LNCaP clone FGC (cell line): ENCODE results near the gene PACC1.

ENCODE experiments used
- DNase-seq: peaks from one replicate; pipeline ENCODE4 v3.0.0-alpha.2; 2011; ENCODE audit warnings: low read depth
- H3K4me3 ChIP-seq: 2 replicates; pipeline ENCODE4 v1.5.1; 2011; ENCODE audit warnings: mild to moderate bottlenecking, low read depth, low read length, control low read depth
- TF ChIP-seq, protein P1 (sequence below): IDR thresholded peaks from 2 replicates; pipeline ENCODE4 v1.5.1; 2012; ENCODE audit warnings: mild to moderate bottlenecking; ENCODE audit not compliant: control insufficient read depth, insufficient read depth; ENCODE audit errors: extremely low read depth

PACC1 gene

DNA sequence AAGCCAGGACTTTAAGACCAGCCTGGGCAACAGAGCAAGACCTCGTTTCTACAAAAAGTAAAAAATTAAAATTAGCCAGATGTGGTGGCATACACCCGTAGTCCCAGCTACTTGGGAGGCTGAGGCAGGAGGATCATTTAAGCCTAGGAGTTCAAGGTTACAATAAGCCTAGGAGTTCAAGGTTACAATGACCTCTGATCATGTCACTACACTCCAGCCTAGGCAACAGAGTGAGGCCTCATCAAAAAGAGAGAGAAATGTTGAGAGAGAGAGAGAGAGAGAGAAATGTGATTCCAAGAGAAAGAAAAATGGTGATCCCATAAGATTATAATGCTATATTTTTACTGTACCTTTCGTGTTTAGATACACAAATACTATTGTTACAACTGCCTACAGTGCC, 60.2 kb downstream of the PACC1 start:
- TF ChIP-seq, protein P1, sequence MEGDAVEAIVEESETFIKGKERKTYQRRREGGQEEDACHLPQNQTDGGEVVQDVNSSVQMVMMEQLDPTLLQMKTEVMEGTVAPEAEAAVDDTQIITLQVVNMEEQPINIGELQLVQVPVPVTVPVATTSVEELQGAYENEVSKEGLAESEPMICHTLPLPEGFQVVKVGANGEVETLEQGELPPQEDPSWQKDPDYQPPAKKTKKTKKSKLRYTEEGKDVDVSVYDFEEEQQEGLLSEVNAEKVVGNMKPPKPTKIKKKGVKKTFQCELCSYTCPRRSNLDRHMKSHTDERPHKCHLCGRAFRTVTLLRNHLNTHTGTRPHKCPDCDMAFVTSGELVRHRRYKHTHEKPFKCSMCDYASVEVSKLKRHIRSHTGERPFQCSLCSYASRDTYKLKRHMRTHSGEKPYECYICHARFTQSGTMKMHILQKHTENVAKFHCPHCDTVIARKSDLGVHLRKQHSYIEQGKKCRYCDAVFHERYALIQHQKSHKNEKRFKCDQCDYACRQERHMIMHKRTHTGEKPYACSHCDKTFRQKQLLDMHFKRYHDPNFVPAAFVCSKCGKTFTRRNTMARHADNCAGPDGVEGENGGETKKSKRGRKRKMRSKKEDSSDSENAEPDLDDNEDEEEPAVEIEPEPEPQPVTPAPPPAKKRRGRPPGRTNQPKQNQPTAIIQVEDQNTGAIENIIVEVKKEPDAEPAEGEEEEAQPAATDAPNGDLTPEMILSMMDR = no peak
- DNase-seq = no peak
- H3K4me3 ChIP-seq = no peak overlapping the region

DNA sequence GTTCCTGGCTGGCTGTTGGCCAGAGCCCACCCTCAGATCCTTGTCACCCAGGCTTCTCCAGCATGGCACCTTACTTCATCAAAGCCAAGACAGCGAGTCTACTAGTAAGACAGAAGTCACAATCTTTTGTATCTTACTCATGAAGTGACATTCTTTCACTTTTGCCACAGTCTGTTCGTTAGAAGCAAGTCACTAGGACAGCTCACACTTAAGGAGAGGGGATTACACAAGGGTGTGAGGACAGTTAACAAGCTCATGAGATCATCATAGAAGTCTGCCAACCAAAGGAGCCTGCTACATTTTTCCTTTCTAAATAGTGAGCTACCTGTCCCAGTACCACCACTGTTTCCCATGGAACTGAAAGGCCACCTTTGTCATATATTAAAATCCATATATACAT, 61.5 kb downstream of the PACC1 start:
- H3K4me3 ChIP-seq = no peak overlapping the region
- DNase-seq = no peak
- TF ChIP-seq, protein P1 = no peak

DNA sequence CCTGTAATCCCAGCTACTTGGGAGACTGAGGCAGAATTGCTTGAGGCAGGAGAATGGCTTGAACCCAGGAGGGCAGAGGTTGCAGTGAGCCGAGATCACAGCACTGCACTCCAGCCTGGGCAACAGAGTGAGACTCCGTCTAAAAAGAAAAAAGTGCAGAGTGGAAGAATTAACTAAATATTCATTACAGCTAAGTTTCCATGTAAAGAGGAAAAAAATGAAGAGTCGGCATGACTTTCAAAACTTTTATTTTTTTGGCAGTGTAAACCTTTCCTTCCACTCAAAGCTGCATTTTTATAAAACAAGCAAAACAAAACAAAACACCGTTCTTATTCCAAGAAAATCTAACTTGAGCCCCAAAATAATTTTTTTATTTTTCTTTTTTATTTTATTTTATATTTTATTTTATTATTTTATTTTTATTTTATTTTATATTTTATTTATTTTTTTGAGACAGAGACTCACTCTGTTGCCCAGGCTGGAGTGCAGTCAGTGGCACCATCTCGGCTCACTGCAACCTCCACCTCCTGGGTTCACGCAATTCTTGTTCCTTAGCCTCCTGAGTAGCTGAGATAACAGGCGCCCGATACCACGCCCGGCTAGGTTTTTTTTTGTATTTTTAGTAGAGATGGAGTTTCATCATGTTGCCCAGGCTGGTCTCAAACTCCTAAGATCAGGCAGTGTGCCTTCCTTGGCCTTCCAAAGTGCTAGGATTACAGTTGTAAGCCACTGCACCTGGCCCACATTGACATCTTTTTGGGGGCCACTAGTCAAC, 62.9 kb downstream of the PACC1 start:
- TF ChIP-seq, protein P1 = no peak
- DNase-seq = no peak
- no peak overlapping the region for H3K4me3 ChIP-seq

DNA sequence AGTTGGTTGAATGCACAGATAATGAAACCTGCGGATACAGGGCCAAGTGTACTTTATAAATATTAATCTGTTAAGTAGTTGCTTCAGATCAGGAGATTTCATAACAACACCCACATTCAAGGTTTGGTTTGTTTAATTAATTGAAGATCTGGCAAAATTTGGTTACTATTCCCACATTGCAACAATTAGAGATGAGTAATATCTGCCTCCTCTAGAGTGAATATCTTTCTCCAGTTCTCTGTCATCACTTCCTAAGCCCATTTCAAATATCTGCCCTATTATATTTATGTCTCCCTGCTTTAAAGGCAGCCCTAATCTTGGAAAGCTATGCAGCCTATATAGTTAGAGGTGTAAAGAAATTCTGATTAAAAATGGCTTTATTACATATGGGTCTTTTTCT, 68.1 kb downstream of the PACC1 start:
- TF ChIP-seq, protein P1 = no peak
- no peak overlapping the region for H3K4me3 ChIP-seq
- DNase-seq = no peak

DNA sequence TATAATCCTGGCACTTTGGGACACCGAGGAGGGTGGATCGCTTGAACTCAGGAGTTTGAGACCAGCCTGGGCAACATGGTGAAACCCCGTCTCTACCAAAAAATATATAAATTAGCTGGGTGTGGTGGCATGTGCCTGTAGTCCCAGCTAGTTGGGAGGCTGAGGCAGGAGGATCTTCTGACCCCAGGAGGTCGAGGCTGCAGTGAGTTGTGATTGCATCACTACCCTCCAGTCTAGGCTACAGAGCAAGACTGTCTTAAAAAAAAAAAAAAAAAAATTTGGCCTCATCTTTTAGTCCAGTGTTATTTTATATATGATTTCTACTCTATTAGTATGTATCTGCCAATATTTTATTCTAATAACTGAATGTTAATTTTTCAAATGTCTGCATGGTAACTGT, 69.8 kb downstream of the PACC1 start:
- TF ChIP-seq, protein P1 = no peak
- DNase-seq = no peak
- H3K4me3 ChIP-seq = no peak overlapping the region

DNA sequence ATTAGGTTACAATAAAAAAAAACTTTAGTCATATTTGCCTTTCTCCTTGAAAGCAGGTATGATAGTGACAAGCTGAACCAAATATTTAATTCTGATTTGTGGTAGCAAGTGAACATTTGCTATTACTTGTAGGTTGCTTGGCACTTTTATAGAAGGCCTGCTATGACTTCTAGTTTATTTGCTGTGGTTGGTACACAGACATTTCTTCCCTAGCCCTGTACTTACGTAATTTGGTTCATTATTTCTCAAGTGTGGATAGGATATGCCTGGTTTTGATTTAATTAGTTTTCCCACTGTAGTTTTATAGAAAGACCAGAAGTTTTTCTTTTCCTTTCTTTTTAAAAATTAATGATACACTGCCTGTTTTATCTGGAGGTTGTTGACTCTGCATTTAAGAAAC, 73.6 kb downstream of the PACC1 start:
- TF ChIP-seq, protein P1 = no peak
- DNase-seq = peak; percentile 14
- H3K4me3 ChIP-seq = no peak overlapping the region

DNA sequence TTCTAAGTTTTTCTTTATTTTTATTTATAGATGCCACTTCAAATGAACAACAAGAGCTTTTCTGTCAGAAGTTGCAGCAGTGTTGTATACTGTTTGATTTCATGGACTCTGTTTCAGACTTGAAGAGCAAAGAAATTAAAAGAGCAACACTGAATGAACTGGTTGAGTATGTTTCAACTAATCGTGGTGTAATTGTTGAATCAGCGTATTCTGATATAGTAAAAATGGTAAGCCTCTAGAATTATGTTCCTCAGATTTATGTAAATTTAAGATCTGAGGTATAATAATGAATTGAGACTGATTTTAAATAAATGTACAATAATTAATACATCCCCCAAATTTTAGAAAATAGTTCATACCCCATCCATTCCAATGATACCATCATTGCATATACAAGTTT, 85.6 kb downstream of the PACC1 start:
- H3K4me3 ChIP-seq = no peak overlapping the region
- TF ChIP-seq, protein P1 = no peak
- DNase-seq = no peak
